ENCODE data around the gene ACOD1.

The ACOD1 gene

DNA sequence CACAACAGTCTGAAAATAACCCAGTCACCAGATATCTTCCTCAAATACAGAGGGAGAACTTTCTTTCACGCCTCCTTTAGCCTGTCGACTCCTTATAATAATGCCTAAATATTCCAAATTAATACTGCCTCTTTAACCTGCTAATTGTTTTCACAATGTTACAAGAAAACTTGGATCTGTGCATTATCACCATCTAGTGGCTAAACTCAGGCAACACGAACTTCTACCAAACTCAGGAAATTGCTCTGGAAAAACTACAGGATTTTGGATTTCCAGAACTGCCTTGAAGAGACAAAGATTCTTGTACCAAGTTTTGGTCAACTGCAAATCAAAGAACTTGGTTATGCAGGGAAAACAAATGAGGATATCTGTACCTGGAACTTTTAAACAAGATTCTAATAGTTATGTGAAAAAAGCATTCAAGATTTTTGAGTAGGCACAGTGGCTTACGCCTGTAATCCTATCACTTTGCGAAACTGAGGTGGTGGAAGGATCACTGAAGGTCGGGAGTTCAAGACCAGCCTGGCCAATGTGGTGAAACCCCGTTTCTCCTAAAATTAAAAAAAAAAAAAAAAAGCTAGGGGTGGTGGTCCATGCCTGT, 54.4 kb downstream of the ACOD1 start:
- no peaks in the 10 kb centered on the region for H3K4me1 ChIP-seq (ENCODE audit: insufficient read depth, poor library complexity, severe bottlenecking)
- no peaks in the 10 kb centered on the region for H3K27me3 ChIP-seq (ENCODE audit: insufficient read depth, poor library complexity, severe bottlenecking)
- ATAC-seq (ENCODE audit: low read depth): no peak
- no peaks in the 10 kb centered on the region for H3K9me3 ChIP-seq (ENCODE audit: severe bottlenecking)
- H3K27ac ChIP-seq (ENCODE audit: poor library complexity, severe bottlenecking): no peak overlapping the region
- no peak for DNase-seq (ENCODE audit: low spot score)
- peaks cover 74% of the 10 kb centered on the region for H3K36me3 ChIP-seq (ENCODE audit: low read depth)
- TF ChIP-seq, protein P1, sequence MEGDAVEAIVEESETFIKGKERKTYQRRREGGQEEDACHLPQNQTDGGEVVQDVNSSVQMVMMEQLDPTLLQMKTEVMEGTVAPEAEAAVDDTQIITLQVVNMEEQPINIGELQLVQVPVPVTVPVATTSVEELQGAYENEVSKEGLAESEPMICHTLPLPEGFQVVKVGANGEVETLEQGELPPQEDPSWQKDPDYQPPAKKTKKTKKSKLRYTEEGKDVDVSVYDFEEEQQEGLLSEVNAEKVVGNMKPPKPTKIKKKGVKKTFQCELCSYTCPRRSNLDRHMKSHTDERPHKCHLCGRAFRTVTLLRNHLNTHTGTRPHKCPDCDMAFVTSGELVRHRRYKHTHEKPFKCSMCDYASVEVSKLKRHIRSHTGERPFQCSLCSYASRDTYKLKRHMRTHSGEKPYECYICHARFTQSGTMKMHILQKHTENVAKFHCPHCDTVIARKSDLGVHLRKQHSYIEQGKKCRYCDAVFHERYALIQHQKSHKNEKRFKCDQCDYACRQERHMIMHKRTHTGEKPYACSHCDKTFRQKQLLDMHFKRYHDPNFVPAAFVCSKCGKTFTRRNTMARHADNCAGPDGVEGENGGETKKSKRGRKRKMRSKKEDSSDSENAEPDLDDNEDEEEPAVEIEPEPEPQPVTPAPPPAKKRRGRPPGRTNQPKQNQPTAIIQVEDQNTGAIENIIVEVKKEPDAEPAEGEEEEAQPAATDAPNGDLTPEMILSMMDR (IDR thresholded peaks at IDR 0.05; ENCODE audit: poor library complexity, severe bottlenecking): peak; percentile 77
- H3K4me3 ChIP-seq (ENCODE audit: severe bottlenecking): no peak overlapping the region
